GM12878 (cell line): ENCODE data around the gene GLRA1.

Experiments
- CREB1 ChIP-seq: IDR thresholded peaks from 2 replicates; pipeline ENCODE4 v1.6.1; 2012; ENCODE audit warnings: low read depth, mild to moderate bottlenecking, inconsistent platforms
- CTCF ChIP-seq, 3 experiments: IDR thresholded peaks in 2 of 3; conservative IDR thresholded peaks in 1 of 3; 2 replicates each; pipeline ENCODE4 v1.5.1; 2011; ENCODE audit warnings: low read depth in 3 of 3, low read length in 3 of 3, mild to moderate bottlenecking in 3 of 3, control low read depth in 2 of 3, moderate library complexity in 2 of 3, inconsistent platforms in 1 of 3, mixed read lengths in 1 of 3; ENCODE audit not compliant: control insufficient read depth in 2 of 3, insufficient read depth in 1 of 3; ENCODE audit errors: extremely low read depth in 1 of 3
- EP300 ChIP-seq, 2 experiments: fragments of 150-350 bp in 1 of 2; IDR thresholded peaks; 2 replicates each; pipeline ENCODE4 v1.6.1; 2011 to 2012; ENCODE audit warnings: low read depth in 2 of 2, low read length in 2 of 2, borderline replicate concordance in 1 of 2, improper control_type of control experiment in 1 of 2, inconsistent platforms in 1 of 2; ENCODE audit not compliant: control insufficient read depth in 1 of 2
- RAD51 ChIP-seq: fragments of 450-650 bp; IDR thresholded peaks from 2 replicates; pipeline ENCODE4 v1.6.1; 2016; ENCODE audit warnings: moderate library complexity, mild to moderate bottlenecking, inconsistent platforms
- SMC3 ChIP-seq: IDR thresholded peaks from 2 replicates; pipeline ENCODE4 v1.6.1; 2011; ENCODE audit warnings: low read length, improper control_type of control experiment, borderline replicate concordance
- SRF ChIP-seq, 2 experiments: IDR thresholded peaks; 2 replicates each; pipeline ENCODE4 v1.6.1; 2011; ENCODE audit warnings: low read depth in 2 of 2, low read length in 2 of 2, mild to moderate bottlenecking in 1 of 2, moderate library complexity in 1 of 2
- USF2 ChIP-seq: IDR thresholded peaks from 2 replicates; pipeline ENCODE4 v1.6.1; 2011; ENCODE audit warnings: low read depth, low read length, improper control_type of control experiment, borderline replicate concordance

GRCh38 chr5:151911011-151911410 is 13.6 kb downstream of the GLRA1 start:
- TF ChIP-seq EP300 (IDR thresholded peaks at IDR 0.05; ENCODE audit: borderline replicate concordance in 1 of 2, control insufficient read depth in 1 of 2, low read depth in 2 of 2, low read length in 2 of 2) (no peak), SRF (IDR thresholded peaks at IDR 0.05; ENCODE audit: low read depth in 2 of 2, low read length in 2 of 2) (no peak), CTCF (IDR thresholded peaks at IDR 0.05 in 2 of 3, conservative IDR thresholded peaks at IDR 0.05 in 1 of 3; ENCODE audit: control insufficient read depth in 2 of 3, extremely low read depth in 1 of 3, insufficient read depth in 1 of 3, low read depth in 3 of 3, low read length in 3 of 3) (no peak), CREB1 (no peak), RAD51 (no peak), USF2 (no peak), SMC3 (no peak)
